ENCODE results near the gene TRIM66. TPM values are rescaled to one million over a fixed set of nuclear protein-coding genes. Genes with fewer than 3 reads are reported as not detected.

TRIM66 gene
- total and polyA plus RNA-seq, 4 donors = 1.6 to 14.3 (median 2.5) TPM

GRCh38 chr11:8603696-8604077 is 78.8 kb downstream of the TRIM66 start:
- no peaks in the 10 kb centered on the region for H3K4me1 ChIP-seq (ENCODE audit: control insufficient read depth in 4 of 4, insufficient read depth in 4 of 4, low read length in 3 of 4)
- 75% methylated on average over 2 of the region's 2 CpGs for WGBS
- H3K4me3 ChIP-seq (ENCODE audit: low read depth in 1 of 3, low read length in 3 of 3) = no peak overlapping the region
- H3K36me3 ChIP-seq (ENCODE audit: control insufficient read depth in 4 of 4, insufficient read depth in 3 of 4, low read depth in 1 of 4, low read length in 3 of 4) = no peaks in the 10 kb centered on the region
- H3K9ac ChIP-seq (ENCODE audit: low read depth in 1 of 2, low read length in 2 of 2) = no peak overlapping the region
- H3K9me3 ChIP-seq (ENCODE audit: control insufficient read depth in 4 of 4, low read length in 3 of 4) = no peaks in the 10 kb centered on the region
- TF ChIP-seq HNF4G (IDR thresholded peaks at IDR 0.05) (no peak), CTCF (IDR thresholded peaks at IDR 0.05; ENCODE audit: low read depth, low read length, missing input control) (no peak), HNF4A (conservative IDR thresholded peaks at IDR 0.05) (no peak)
- no peak overlapping the region for H3K27ac ChIP-seq (ENCODE audit: low read depth in 1 of 2, low read length in 2 of 2)
- H3K27me3 ChIP-seq (ENCODE audit: control insufficient read depth in 4 of 4, insufficient read depth in 4 of 4, low read length in 3 of 4) = no peaks in the 10 kb centered on the region
- no peak for DNase-seq (ENCODE audit: low spot score)

GRCh38 chr11:8601376-8602133 is 80.9 kb downstream of the TRIM66 start:
- no peaks in the 10 kb centered on the region for H3K4me1 ChIP-seq (ENCODE audit: control insufficient read depth in 4 of 4, insufficient read depth in 4 of 4, low read length in 3 of 4)

More at GRCh38 chr11:8601376-8602133, 80.9 kb downstream of the TRIM66 start:
- 79% methylated on average over 9 of the region's 9 CpGs for WGBS
- Histone ChIP-seq H3K4me3 (ENCODE audit: low read depth in 1 of 3, low read length in 3 of 3) (no peak overlapping the region), H3K9ac (ENCODE audit: low read depth in 1 of 2, low read length in 2 of 2) (no peak overlapping the region), H3K36me3 (ENCODE audit: control insufficient read depth in 4 of 4, insufficient read depth in 3 of 4, low read depth in 1 of 4, low read length in 3 of 4) (no peaks in the 10 kb centered on the region), H3K27me3 (ENCODE audit: control insufficient read depth in 4 of 4, insufficient read depth in 4 of 4, low read length in 3 of 4) (no peaks in the 10 kb centered on the region), H3K27ac (ENCODE audit: low read depth in 1 of 2, low read length in 2 of 2) (no peak overlapping the region), H3K9me3 (ENCODE audit: control insufficient read depth in 4 of 4, low read length in 3 of 4) (no peaks in the 10 kb centered on the region)
- no peak for DNase-seq (ENCODE audit: low spot score)
- TF ChIP-seq JUND (IDR thresholded peaks at IDR 0.05) = no peak
- no peak for TF ChIP-seq CTCF (IDR thresholded peaks at IDR 0.05; ENCODE audit: low read depth, low read length, missing input control)
- no peak for TF ChIP-seq REST (IDR thresholded peaks at IDR 0.05)
- no peak for TF ChIP-seq FOXA2 (IDR thresholded peaks at IDR 0.05)
- TF ChIP-seq TAF1 (conservative IDR thresholded peaks at IDR 0.05) = no peak
- no peak for TF ChIP-seq YY1 (IDR thresholded peaks at IDR 0.05)
- TF ChIP-seq NR2F2 (IDR thresholded peaks at IDR 0.05) = no peak
- TF ChIP-seq GABPA (IDR thresholded peaks at IDR 0.05 in 1 of 2, conservative IDR thresholded peaks at IDR 0.05 in 1 of 2) = no peak
- TF ChIP-seq SP1 (IDR thresholded peaks at IDR 0.05) = no peak
- no peak for TF ChIP-seq MAX (IDR thresholded peaks at IDR 0.05)

All from liver (tissue), 9 donors.